SK-N-SH (cell line): Measurements from ENCODE around the gene PLOD2. TPM values are rescaled to one million over a fixed set of nuclear protein-coding genes. Genes with fewer than 3 reads are reported as not detected.

Experiments used
- CTCF ChIA-PET: fragments of 300-600, 350-600 bp; formaldehyde crosslinking; extraction: SDS; loops from one replicate; lab custom pipeline; 2021; lab: Yijun Ruan, JAX
- POLR2A ChIA-PET: fragments of 350-600 bp; sonication (Branson Sonifier 250); formaldehyde crosslinking; extraction: SDS; loops from one replicate; lab custom pipeline; 2020; ENCODE audit warnings: antibody characterized with exemption, inconsistent platforms; lab: Yijun Ruan, JAX
- DNase-seq: peaks from one replicate; pipeline ENCODE4 v3.0.0; 2012
- H2AFZ ChIP-seq: fragments of 200-600 bp; sonication (generic); 2 replicates; pipeline ENCODE4 v1.8.1; 2016; ENCODE audit warnings: antibody characterized with exemption, mild to moderate bottlenecking, low read depth
- H3F3A ChIP-seq: fragments of 200-600 bp; sonication (generic); replicated peaks from 2 replicates; pipeline ENCODE3; 2016; ENCODE audit warnings: antibody characterized with exemption, mild to moderate bottlenecking; ENCODE audit not compliant: insufficient read depth
- H3K27ac ChIP-seq, 2 experiments: fragments of 200-500 bp in 1 of 2; fragments of 200-600 bp in 1 of 2; sonication (Bioruptor generic) in 1 of 2; sonication (generic), shearing (Covaris generic) in 1 of 2; 2 replicates each; pipeline versions ENCODE4 v1.5.1 to v1.6.1; 2014 to 2016; ENCODE audit warnings: low read depth in 2 of 2, inconsistent platforms in 1 of 2, low read length in 1 of 2, mild to moderate bottlenecking in 1 of 2, mixed read lengths in 1 of 2
- H3K27me3 ChIP-seq: fragments of 200-600 bp; sonication (generic), shearing (Covaris generic); 2 replicates; pipeline ENCODE4 v1.6.1; 2016; ENCODE audit warnings: mixed run types; ENCODE audit not compliant: insufficient read depth
- H3K36me3 ChIP-seq, 2 experiments: fragments of 200-500 bp in 1 of 2; fragments of 200-600 bp in 1 of 2; sonication (Bioruptor generic) in 1 of 2; sonication (generic) in 1 of 2; replicated peaks in 1 of 2; 2 replicates each; pipeline versions ENCODE3 to v1.5.1; 2014 to 2016; ENCODE audit warnings: low read length in 1 of 2, mild to moderate bottlenecking in 1 of 2; ENCODE audit not compliant: insufficient read depth in 2 of 2, control insufficient read depth in 1 of 2
- H3K4me1 ChIP-seq, 2 experiments: fragments of 200-500 bp in 1 of 2; fragments of 200-600 bp in 1 of 2; sonication (Bioruptor generic) in 1 of 2; sonication (generic), shearing (Covaris generic) in 1 of 2; 2 replicates each; pipeline versions ENCODE4 v1.5.1 to v1.6.1; 2014 to 2016; ENCODE audit warnings: low read depth in 1 of 2, low read length in 1 of 2, mixed run types in 1 of 2; ENCODE audit not compliant: insufficient read depth in 2 of 2, control insufficient read depth in 1 of 2
- H3K4me2 ChIP-seq: fragments of 200-600 bp; sonication (generic), shearing (Covaris generic); 2 replicates; pipeline ENCODE4 v1.6.1; 2017; ENCODE audit warnings: mixed run types
- H3K4me3 ChIP-seq, 2 experiments: fragments of 200-500 bp in 1 of 2; fragments of 200-600 bp in 1 of 2; sonication (Bioruptor generic) in 1 of 2; sonication (generic), shearing (Covaris generic) in 1 of 2; 2 replicates each; pipeline versions ENCODE4 v1.5.1 to v1.8.1; 2014 to 2016; ENCODE audit warnings: low read depth in 2 of 2, inconsistent platforms in 1 of 2, low read length in 1 of 2, mild to moderate bottlenecking in 1 of 2, mixed read lengths in 1 of 2, moderate library complexity in 1 of 2
- H3K79me2 ChIP-seq: fragments of 200-600 bp; sonication (generic); 2 replicates; pipeline ENCODE4 v1.8.1; 2017; ENCODE audit warnings: mild to moderate bottlenecking; ENCODE audit not compliant: insufficient read depth
- H3K9ac ChIP-seq: fragments of 200-600 bp; sonication (generic); 2 replicates; pipeline ENCODE4 v1.6.1; 2017; ENCODE audit warnings: mixed run types
- H3K9me2 ChIP-seq: fragments of 200-600 bp; sonication (generic); 2 replicates; pipeline ENCODE4 v1.6.1; 2017; ENCODE audit warnings: mixed run types
- H3K9me3 ChIP-seq: fragments of 200-600 bp; sonication (generic); 2 replicates; pipeline ENCODE4 v1.6.1; 2017; ENCODE audit warnings: mixed run types, mild to moderate bottlenecking, moderate library complexity
- H4K20me1 ChIP-seq: fragments of 200-600 bp; sonication (generic); 2 replicates; pipeline ENCODE4 v1.6.1; 2017; ENCODE audit warnings: mild to moderate bottlenecking, mixed run types; ENCODE audit not compliant: insufficient read depth
- CHD2 ChIP-seq: fragments of 150-350 bp; IDR thresholded peaks from 2 replicates; pipeline ENCODE4 v1.6.1; 2018; ENCODE audit warnings: low read length; ENCODE audit not compliant: partially characterized antibody
- FOXM1 ChIP-seq: IDR thresholded peaks from 2 replicates; pipeline ENCODE4 v1.4.0; 2012; ENCODE audit warnings: low read depth, mild to moderate bottlenecking
- GATA2 ChIP-seq: sonication (generic); formaldehyde crosslinking; IDR thresholded peaks from 2 replicates; pipeline ENCODE4 v1.5.0; 2020; ENCODE audit warnings: mild to moderate bottlenecking, missing genetic modification reagents
- JUND ChIP-seq: IDR thresholded peaks from 2 replicates; pipeline ENCODE4 v1.4.0; 2012
- MEF2A ChIP-seq: IDR thresholded peaks from 2 replicates; pipeline ENCODE4 v1.4.0; 2012; ENCODE audit warnings: low read depth, borderline replicate concordance
- NFIC ChIP-seq: IDR thresholded peaks from 2 replicates; pipeline ENCODE4 v1.4.0; 2012; ENCODE audit warnings: borderline replicate concordance
- SMC3 ChIP-seq: IDR thresholded peaks from 2 replicates; pipeline ENCODE4 v1.6.1; 2012; ENCODE audit warnings: low read depth, low read length, improper control_type of control experiment
- TAF1 ChIP-seq: IDR thresholded peaks from 2 replicates; pipeline ENCODE4 v1.6.1; 2012; ENCODE audit warnings: low read depth, mild to moderate bottlenecking, low read length, moderate library complexity, borderline replicate concordance
- WGBS: methylation state at CpG from one replicate; pipeline ENCODE4 v1.1.6; 2017; ENCODE audit warnings: low lambda C conversion rate; 5-methylcytosine and 5-hydroxymethylcytosine counted together
- polyA plus RNA-seq, 3 experiments: library from polyadenylated mRNA; depleted of rRNA; stranded (reverse); fragments of >200 nt; gene quantifications; 2 replicates each; pipeline ENCODE4 v1.2.3, GENCODE V29; 2012
- TF ChIP-seq, protein P1 (sequence below): IDR thresholded peaks from 2 replicates; pipeline ENCODE4 v1.4.0; 2012; ENCODE audit warnings: low read depth, borderline replicate concordance
- TF ChIP-seq, protein P2 (sequence below): IDR thresholded peaks from 2 replicates; pipeline ENCODE4; 2012
- TF ChIP-seq, protein P3 (sequence below): IDR thresholded peaks from 2 replicates; pipeline ENCODE4 v1.6.1; 2012; ENCODE audit warnings: mild to moderate bottlenecking, low read depth, low read length, moderate library complexity
- TF ChIP-seq, protein P4 (sequence below): fragments of 200-600 bp; sonication (generic); IDR thresholded peaks from 2 replicates; pipeline ENCODE4 v1.6.1; 2017; ENCODE audit warnings: antibody characterized with exemption, mild to moderate bottlenecking, moderate library complexity

PLOD2 gene
- polyA plus RNA-seq, 1 of the 3 experiments (the other 2 are of a cell fraction), result 0.58 TPM

DNA sequence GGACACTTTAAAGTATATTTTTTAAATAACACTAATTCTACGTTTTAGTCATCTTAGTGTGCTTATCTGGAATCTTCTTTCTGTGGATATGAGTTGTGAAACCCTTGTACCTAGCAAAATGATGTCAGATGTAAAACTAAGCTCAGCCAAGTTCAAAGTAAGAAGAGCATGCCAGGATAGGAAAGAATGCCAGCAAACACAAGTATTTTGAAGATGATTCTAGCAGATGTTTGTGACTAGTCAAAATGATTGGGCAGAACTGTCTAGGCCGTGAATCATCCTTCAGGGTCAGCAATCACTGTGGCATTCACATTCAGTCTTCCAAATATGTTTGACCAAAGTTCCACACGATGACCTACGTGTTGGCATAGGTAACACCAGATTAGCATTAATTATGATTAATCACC is 5.4 kb upstream of the PLOD2 start:
- WGBS, result 6% methylated on average over 4 of the region's 4 CpGs
- peak overlapping the region; percentile 22; the same call in 1 of the 2 replicates for H3K4me2 ChIP-seq
- H3K79me2 ChIP-seq, result no peaks in the 10 kb centered on the region
- no peaks in the 10 kb centered on the region for H3K9me2 ChIP-seq
- H3K27me3 ChIP-seq, result peaks cover 8% of the 10 kb centered on the region
- ChIA-PET POLR2A (no interaction called here), CTCF (interaction anchor here (0.9 to 1.2 kb wide), 3 partner anchors 10 to 101 kb away, joined by 3 to 5 read pairs (median 3); no protein-coding TSS in a partner anchor)
- no peak for DNase-seq
- TF ChIP-seq, protein P1, sequence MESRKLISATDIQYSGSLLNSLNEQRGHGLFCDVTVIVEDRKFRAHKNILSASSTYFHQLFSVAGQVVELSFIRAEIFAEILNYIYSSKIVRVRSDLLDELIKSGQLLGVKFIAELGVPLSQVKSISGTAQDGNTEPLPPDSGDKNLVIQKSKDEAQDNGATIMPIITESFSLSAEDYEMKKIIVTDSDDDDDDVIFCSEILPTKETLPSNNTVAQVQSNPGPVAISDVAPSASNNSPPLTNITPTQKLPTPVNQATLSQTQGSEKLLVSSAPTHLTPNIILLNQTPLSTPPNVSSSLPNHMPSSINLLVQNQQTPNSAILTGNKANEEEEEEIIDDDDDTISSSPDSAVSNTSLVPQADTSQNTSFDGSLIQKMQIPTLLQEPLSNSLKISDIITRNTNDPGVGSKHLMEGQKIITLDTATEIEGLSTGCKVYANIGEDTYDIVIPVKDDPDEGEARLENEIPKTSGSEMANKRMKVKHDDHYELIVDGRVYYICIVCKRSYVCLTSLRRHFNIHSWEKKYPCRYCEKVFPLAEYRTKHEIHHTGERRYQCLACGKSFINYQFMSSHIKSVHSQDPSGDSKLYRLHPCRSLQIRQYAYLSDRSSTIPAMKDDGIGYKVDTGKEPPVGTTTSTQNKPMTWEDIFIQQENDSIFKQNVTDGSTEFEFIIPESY, result no peak
- no peak for TF ChIP-seq SMC3
- TF ChIP-seq, protein P2, sequence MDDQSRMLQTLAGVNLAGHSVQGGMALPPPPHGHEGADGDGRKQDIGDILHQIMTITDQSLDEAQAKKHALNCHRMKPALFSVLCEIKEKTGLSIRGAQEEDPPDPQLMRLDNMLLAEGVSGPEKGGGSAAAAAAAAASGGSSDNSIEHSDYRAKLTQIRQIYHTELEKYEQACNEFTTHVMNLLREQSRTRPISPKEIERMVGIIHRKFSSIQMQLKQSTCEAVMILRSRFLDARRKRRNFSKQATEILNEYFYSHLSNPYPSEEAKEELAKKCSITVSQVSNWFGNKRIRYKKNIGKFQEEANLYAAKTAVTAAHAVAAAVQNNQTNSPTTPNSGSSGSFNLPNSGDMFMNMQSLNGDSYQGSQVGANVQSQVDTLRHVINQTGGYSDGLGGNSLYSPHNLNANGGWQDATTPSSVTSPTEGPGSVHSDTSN, result 0 out of 2 replicates have a peak, but pooled peaks have one; percentile 25
- 0 out of 2 replicates have a peak, but pooled peaks have one; percentile 7 for TF ChIP-seq JUND
- TF ChIP-seq CHD2, result no peak
- TF ChIP-seq, protein P3, sequence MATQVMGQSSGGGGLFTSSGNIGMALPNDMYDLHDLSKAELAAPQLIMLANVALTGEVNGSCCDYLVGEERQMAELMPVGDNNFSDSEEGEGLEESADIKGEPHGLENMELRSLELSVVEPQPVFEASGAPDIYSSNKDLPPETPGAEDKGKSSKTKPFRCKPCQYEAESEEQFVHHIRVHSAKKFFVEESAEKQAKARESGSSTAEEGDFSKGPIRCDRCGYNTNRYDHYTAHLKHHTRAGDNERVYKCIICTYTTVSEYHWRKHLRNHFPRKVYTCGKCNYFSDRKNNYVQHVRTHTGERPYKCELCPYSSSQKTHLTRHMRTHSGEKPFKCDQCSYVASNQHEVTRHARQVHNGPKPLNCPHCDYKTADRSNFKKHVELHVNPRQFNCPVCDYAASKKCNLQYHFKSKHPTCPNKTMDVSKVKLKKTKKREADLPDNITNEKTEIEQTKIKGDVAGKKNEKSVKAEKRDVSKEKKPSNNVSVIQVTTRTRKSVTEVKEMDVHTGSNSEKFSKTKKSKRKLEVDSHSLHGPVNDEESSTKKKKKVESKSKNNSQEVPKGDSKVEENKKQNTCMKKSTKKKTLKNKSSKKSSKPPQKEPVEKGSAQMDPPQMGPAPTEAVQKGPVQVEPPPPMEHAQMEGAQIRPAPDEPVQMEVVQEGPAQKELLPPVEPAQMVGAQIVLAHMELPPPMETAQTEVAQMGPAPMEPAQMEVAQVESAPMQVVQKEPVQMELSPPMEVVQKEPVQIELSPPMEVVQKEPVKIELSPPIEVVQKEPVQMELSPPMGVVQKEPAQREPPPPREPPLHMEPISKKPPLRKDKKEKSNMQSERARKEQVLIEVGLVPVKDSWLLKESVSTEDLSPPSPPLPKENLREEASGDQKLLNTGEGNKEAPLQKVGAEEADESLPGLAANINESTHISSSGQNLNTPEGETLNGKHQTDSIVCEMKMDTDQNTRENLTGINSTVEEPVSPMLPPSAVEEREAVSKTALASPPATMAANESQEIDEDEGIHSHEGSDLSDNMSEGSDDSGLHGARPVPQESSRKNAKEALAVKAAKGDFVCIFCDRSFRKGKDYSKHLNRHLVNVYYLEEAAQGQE, result no peak
- 0 out of 2 replicates have a peak, but pooled peaks have one; percentile 11 for TF ChIP-seq NFIC
- H3K9me3 ChIP-seq, result no peaks in the 10 kb centered on the region
- no peaks in the 10 kb centered on the region for H3K36me3 ChIP-seq
- no peaks in the 10 kb centered on the region; the same call in 1 of the 2 replicates for H4K20me1 ChIP-seq
- peaks cover 13% of the 10 kb centered on the region for H3F3A ChIP-seq
- no peak overlapping the region for H3K9ac ChIP-seq
- H2AFZ ChIP-seq, result peak overlapping the region; percentile 45; the same call in 1 of the 2 replicates
- no peaks in the 10 kb centered on the region; a peak in 1 of 4 replicates for H3K4me1 ChIP-seq
- H3K4me3 ChIP-seq, result no peak overlapping the region
- peak overlapping the region in 1 of 2 experiments; percentile 24; a peak in 1 of 4 replicates for H3K27ac ChIP-seq

DNA sequence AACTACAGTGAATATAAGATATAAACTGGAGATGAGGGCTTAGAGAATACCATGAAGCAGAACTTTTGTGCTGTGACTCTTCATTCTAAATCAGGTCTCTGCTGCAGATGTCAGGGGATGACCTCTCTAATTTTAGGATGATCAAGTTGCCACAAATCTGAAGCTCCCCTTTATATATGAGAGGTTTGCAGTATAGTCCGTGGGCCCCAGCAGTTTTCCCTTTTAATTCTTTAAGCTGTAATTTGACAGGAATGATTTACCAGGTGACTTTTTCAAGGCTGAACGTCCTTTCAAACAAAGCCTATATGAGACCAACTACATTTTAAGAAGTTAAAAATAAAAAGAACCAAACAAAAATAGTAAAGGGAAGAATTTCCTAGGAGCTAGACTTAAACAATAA is 4.9 kb upstream of the PLOD2 start:
- ChIA-PET CTCF (interaction anchor here (0.9 to 1.2 kb wide), 3 partner anchors 11 to 101 kb away, joined by 3 to 5 read pairs (median 3); no protein-coding TSS in a partner anchor), POLR2A (no interaction called here)
- Histone ChIP-seq H3K9me3 (no peaks in the 10 kb centered on the region), H3K27ac (peak overlapping the region in 1 of 2 experiments; percentile 24; a peak in 2 of 4 replicates), H4K20me1 (no peaks in the 10 kb centered on the region; the same call in 1 of the 2 replicates), H2AFZ (no peak overlapping the region), H3K4me3 (no peak overlapping the region), H3F3A (peaks cover 13% of the 10 kb centered on the region), H3K4me1 (no peaks in the 10 kb centered on the region; a peak in 2 of 4 replicates), H3K9ac (no peak overlapping the region), H3K4me2 (no peak overlapping the region), H3K79me2 (no peaks in the 10 kb centered on the region), H3K36me3 (no peaks in the 10 kb centered on the region), H3K27me3 (peaks cover 13% of the 10 kb centered on the region), H3K9me2 (no peaks in the 10 kb centered on the region)
- no peak for DNase-seq
- WGBS, result 0% methylated on average over 2 of the region's 2 CpGs
- no peak for TF ChIP-seq GATA2 (CRISPR knock-in tag)
- no peak for TF ChIP-seq FOXM1
- TF ChIP-seq, protein P1, result no peak
- TF ChIP-seq CHD2, result no peak
- TF ChIP-seq, protein P4, sequence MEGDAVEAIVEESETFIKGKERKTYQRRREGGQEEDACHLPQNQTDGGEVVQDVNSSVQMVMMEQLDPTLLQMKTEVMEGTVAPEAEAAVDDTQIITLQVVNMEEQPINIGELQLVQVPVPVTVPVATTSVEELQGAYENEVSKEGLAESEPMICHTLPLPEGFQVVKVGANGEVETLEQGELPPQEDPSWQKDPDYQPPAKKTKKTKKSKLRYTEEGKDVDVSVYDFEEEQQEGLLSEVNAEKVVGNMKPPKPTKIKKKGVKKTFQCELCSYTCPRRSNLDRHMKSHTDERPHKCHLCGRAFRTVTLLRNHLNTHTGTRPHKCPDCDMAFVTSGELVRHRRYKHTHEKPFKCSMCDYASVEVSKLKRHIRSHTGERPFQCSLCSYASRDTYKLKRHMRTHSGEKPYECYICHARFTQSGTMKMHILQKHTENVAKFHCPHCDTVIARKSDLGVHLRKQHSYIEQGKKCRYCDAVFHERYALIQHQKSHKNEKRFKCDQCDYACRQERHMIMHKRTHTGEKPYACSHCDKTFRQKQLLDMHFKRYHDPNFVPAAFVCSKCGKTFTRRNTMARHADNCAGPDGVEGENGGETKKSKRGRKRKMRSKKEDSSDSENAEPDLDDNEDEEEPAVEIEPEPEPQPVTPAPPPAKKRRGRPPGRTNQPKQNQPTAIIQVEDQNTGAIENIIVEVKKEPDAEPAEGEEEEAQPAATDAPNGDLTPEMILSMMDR, result no peak
- TF ChIP-seq MEF2A, result no peak
- no peak for TF ChIP-seq TAF1
